ENCODE data around the gene B4GALT5.
A peak's percentile ranks its signal among the peaks of the same experiment; 100 is the strongest.

The B4GALT5 gene

GRCh38 chr20:49698477-49698876 is 15.2 kb downstream of the B4GALT5 start:
- Histone ChIP-seq H3K4me3 (ENCODE audit: low read depth, low read length) (peak overlapping the region; percentile 21; the same call in 1 of the 2 replicates), H3K36me3 (no peaks in the 10 kb centered on the region; the same call in 1 of the 2 replicates), H3K9me3 (no peaks in the 10 kb centered on the region), H3K27me3 (no peaks in the 10 kb centered on the region), H3K4me1 (peaks cover 46% of the 10 kb centered on the region)
- no peak for TF ChIP-seq CTCF (IDR thresholded peaks at IDR 0.05; ENCODE audit: low read depth, low read length)
- DNase-seq = peak; percentile 34

GRCh38 chr20:49697071-49697470 is 16.6 kb downstream of the B4GALT5 start:
- DNase-seq = no peak
- Histone ChIP-seq H3K4me1 (peaks cover 42% of the 10 kb centered on the region), H3K36me3 (no peaks in the 10 kb centered on the region; the same call in 1 of the 2 replicates), H3K27me3 (no peaks in the 10 kb centered on the region), H3K4me3 (ENCODE audit: low read depth, low read length) (no peak overlapping the region), H3K9me3 (no peaks in the 10 kb centered on the region)
- no peak for TF ChIP-seq CTCF (IDR thresholded peaks at IDR 0.05; ENCODE audit: low read depth, low read length)

GRCh38 chr20:49696594-49696993 is 17.1 kb downstream of the B4GALT5 start:
- peaks cover 40% of the 10 kb centered on the region for H3K4me1 ChIP-seq
- no peak for DNase-seq
- H3K4me3 ChIP-seq (ENCODE audit: low read depth, low read length) = no peak overlapping the region
- TF ChIP-seq CTCF (IDR thresholded peaks at IDR 0.05; ENCODE audit: low read depth, low read length) = no peak
- no peaks in the 10 kb centered on the region for H3K36me3 ChIP-seq
- H3K9me3 ChIP-seq = no peaks in the 10 kb centered on the region
- H3K27me3 ChIP-seq = no peaks in the 10 kb centered on the region

GRCh38 chr20:49695830-49696229 is 17.8 kb downstream of the B4GALT5 start:
- Histone ChIP-seq H3K36me3 (no peaks in the 10 kb centered on the region), H3K9me3 (no peaks in the 10 kb centered on the region), H3K4me3 (ENCODE audit: low read depth, low read length) (no peak overlapping the region), H3K27me3 (no peaks in the 10 kb centered on the region), H3K4me1 (peaks cover 39% of the 10 kb centered on the region)
- TF ChIP-seq CTCF (IDR thresholded peaks at IDR 0.05; ENCODE audit: low read depth, low read length) = no peak
- no peak for DNase-seq

GRCh38 chr20:49694450-49695071 is 19.1 kb downstream of the B4GALT5 start:
- H3K27me3 ChIP-seq = no peaks in the 10 kb centered on the region
- TF ChIP-seq CTCF (IDR thresholded peaks at IDR 0.05; ENCODE audit: low read depth, low read length) = no peak
- no peak overlapping the region for H3K4me3 ChIP-seq (ENCODE audit: low read depth, low read length)
- no peaks in the 10 kb centered on the region for H3K36me3 ChIP-seq
- peaks cover 35% of the 10 kb centered on the region for H3K4me1 ChIP-seq
- H3K9me3 ChIP-seq = no peaks in the 10 kb centered on the region
- no peak for DNase-seq

- TF ChIP-seq CTCF (IDR thresholded peaks at IDR 0.05; ENCODE audit: low read depth, low read length) = no peak
- Histone ChIP-seq H3K4me1 (peaks cover 31% of the 10 kb centered on the region), H3K36me3 (no peaks in the 10 kb centered on the region; the same call in 1 of the 2 replicates), H3K4me3 (ENCODE audit: low read depth, low read length) (no peak overlapping the region), H3K9me3 (no peaks in the 10 kb centered on the region), H3K27me3 (no peaks in the 10 kb centered on the region)
- no peak for DNase-seq
Observed at GRCh38 chr20:49693435-49694171, 20.1 kb downstream of the B4GALT5 start.

All from BE2C (cell line).